HG03175 (cell line): ENCODE measurements around the gene WASHC4.
A peak's percentile ranks its signal among the peaks of the same experiment; 100 is the strongest.

Experiments used
- ATAC-seq: cut with Tn5 transposase; IDR thresholded peaks from one replicate; pipeline ENCODE4 v1.9.1; 2021; ENCODE audit warnings: mild to moderate bottlenecking, moderate library complexity; ENCODE audit not compliant: unreplicated experiment

WASHC4 gene, protein sequence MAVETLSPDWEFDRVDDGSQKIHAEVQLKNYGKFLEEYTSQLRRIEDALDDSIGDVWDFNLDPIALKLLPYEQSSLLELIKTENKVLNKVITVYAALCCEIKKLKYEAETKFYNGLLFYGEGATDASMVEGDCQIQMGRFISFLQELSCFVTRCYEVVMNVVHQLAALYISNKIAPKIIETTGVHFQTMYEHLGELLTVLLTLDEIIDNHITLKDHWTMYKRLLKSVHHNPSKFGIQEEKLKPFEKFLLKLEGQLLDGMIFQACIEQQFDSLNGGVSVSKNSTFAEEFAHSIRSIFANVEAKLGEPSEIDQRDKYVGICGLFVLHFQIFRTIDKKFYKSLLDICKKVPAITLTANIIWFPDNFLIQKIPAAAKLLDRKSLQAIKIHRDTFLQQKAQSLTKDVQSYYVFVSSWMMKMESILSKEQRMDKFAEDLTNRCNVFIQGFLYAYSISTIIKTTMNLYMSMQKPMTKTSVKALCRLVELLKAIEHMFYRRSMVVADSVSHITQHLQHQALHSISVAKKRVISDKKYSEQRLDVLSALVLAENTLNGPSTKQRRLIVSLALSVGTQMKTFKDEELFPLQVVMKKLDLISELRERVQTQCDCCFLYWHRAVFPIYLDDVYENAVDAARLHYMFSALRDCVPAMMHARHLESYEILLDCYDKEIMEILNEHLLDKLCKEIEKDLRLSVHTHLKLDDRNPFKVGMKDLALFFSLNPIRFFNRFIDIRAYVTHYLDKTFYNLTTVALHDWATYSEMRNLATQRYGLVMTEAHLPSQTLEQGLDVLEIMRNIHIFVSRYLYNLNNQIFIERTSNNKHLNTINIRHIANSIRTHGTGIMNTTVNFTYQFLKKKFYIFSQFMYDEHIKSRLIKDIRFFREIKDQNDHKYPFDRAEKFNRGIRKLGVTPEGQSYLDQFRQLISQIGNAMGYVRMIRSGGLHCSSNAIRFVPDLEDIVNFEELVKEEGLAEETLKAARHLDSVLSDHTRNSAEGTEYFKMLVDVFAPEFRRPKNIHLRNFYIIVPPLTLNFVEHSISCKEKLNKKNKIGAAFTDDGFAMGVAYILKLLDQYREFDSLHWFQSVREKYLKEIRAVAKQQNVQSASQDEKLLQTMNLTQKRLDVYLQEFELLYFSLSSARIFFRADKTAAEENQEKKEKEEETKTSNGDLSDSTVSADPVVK

GRCh38 chr12:105107494-105108371, at the start of gene WASHC4:
Gene WASHC4 (plus strand): TSS chr12:105107731. CDS start chr12:105107801, 70 bp downstream.
- peak; percentile 90 for ATAC-seq

DNA sequence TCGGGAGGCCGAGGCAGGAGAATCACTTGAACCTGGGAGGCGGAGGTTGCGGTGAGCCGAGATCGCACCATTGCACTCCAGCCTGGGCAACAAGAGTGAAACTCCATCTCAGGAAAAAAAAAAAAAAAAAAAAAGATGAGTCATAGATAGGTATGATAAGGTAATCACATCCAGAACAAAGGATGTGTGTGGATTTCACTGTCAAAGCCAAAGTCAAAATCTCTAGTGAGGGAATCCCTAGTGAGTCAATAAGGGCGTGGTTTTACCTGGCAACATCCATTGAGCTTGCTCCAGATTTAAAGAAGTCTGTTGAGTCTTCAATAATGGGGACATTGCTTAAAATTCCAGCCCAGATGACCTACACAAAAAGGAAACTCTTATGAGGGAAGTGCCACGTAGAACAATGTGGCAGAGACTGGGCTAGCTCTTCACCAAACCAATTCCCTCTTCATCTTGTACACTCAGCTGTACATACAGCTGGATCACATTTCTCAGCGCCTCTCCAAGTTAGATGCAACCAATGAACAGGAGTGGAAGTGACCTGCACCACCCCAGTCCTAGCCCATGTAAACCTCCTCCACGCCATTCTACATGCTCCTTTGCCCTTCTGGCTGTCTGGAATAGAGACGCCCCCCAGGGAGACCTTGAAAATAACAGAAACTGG, 46.7 kb upstream of the WASHC4 start:
- ATAC-seq = no peak

DNA sequence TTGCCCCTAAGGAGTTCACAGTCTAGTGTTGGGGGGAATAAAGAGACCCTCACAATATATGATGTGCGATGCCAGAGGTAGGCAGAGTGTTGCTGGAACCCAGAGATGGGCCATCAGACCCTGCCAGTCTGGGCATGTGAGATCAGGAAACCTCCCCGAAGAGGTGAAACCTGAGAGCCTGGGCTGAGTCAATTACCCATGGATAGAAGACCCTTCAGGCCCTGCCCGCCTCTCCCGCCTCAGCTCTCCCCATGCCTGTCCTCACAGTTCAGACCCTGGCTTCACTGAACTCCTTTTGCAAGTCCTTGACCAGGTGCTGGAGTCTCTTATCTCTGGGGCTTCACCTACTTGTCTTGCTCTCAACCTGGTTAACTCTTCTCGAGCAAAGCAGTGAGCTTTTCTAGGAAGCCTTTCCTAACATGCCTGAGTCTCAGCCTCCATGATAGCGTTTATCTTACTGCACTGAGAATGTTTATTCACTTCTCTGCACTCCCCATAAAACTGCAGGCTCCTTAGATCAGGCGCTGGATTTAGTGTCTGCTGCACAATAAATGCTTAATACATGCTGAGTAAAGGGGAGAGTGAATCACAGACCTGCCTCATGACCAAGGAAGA, 42.9 kb upstream of the WASHC4 start:
- no peak for ATAC-seq

- no peak for ATAC-seq
Measured at GRCh38 chr12:105067511-105068031, 40.0 kb upstream of the WASHC4 start.

GRCh38 chr12:105069936-105070702, 37.4 kb upstream of the WASHC4 start:
- no peak for ATAC-seq

DNA sequence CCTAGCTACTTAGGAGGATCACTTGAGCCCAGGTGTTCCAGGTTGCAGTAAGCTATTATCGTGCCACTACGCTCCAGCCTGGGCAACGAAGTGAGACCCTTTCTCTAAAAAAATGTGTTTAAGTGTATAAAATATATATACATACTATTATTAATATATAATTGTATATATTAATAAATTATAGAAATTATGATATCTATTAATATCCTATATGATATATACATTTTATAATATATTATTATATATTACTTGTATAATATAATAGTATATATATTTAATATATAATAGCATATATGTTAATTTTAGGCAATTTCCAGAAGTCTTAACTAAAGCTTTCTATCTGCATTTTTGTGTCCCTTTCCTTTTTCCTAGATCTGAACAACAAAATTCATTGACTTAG, 35.5 kb upstream of the WASHC4 start:
- ATAC-seq = no peak

- no peak for ATAC-seq
Measured at GRCh38 chr12:105072888-105073488, 34.5 kb upstream of the WASHC4 start.

DNA sequence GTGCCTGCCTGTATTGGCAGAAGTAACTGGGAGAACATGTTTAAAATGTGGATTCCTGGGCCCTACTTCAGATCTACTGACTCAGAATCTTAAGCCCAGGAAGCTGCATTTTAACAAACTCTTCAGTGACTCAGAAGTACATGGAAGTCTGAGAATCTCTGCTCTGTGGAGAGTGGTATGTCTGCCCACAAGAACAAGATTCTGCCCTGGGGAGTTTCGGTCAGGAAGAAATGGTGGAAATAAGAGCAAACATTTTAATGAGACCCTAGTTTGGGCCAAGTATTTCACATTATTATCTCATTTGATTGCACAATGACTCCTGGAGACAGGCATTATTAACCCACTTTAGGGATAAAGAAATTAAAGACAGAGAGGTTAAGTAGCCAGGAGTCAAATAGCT, 31.4 kb upstream of the WASHC4 start:
- no peak for ATAC-seq

DNA sequence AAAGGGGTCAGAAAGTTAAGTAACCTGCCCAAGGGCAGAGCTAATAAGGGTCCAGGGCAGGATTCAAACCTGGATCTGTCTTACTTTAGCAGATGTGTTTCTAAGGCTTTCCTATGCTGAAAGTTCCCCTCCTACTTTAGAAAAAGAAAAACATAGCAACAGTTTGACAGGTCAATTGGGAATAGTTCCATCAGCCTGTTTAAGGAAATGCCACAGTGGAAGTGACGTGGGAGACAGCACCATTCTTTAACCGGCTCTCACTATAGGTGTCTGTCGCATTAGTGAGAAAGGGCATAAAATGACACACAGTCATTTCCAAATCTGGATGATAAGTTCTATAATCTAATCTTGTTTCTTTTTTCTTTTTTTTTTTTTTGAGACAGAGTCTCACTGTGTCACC, 30.6 kb upstream of the WASHC4 start:
- ATAC-seq = no peak

- no peak for ATAC-seq
Measured at GRCh38 chr12:105077435-105077834, 30.1 kb upstream of the WASHC4 start.

DNA sequence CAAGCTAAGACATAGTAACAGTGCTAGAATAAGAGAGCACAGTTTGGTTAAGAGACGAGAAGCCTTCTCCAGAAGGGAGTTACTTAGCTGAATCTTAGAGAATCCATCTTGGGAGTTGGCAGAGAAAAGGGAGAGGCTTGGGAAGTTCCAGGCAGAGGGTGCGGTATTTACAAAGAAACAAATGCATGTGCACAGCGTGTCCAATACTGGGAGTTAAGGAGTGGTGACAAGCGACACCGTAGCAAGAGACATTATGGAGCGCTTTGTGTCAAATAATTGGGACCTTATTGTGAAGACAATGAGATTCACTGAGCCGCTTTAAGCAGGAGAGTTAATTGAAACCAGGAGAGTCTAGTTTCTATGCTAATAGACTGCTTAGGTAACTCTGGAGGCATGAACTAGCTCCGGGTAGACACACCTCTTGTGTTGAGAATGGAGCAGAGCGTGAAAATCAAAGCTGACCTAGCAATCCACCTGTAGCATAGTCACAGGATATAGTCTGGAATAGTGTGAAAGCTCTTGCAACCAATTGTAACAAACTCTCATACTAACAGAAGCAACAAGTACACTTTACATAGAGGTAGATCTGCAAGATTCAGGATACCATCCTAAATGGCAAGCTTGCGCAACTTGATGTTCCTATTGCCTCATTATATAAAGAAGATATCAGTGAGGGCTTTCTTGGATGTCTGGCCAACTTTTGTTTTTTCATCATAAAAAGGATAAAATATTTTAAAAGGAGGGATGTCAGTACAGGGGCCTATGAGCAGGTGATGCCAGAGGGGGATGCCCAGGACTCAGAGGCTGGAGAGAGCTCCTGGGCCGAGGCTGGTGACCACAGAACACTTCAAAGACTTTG, 28.6 kb upstream of the WASHC4 start:
- ATAC-seq = no peak

- no peak for ATAC-seq
Measured at GRCh38 chr12:105083031-105083430, 24.5 kb upstream of the WASHC4 start.

GRCh38 chr12:105083551-105084105, 23.9 kb upstream of the WASHC4 start:
- ATAC-seq = no peak

DNA sequence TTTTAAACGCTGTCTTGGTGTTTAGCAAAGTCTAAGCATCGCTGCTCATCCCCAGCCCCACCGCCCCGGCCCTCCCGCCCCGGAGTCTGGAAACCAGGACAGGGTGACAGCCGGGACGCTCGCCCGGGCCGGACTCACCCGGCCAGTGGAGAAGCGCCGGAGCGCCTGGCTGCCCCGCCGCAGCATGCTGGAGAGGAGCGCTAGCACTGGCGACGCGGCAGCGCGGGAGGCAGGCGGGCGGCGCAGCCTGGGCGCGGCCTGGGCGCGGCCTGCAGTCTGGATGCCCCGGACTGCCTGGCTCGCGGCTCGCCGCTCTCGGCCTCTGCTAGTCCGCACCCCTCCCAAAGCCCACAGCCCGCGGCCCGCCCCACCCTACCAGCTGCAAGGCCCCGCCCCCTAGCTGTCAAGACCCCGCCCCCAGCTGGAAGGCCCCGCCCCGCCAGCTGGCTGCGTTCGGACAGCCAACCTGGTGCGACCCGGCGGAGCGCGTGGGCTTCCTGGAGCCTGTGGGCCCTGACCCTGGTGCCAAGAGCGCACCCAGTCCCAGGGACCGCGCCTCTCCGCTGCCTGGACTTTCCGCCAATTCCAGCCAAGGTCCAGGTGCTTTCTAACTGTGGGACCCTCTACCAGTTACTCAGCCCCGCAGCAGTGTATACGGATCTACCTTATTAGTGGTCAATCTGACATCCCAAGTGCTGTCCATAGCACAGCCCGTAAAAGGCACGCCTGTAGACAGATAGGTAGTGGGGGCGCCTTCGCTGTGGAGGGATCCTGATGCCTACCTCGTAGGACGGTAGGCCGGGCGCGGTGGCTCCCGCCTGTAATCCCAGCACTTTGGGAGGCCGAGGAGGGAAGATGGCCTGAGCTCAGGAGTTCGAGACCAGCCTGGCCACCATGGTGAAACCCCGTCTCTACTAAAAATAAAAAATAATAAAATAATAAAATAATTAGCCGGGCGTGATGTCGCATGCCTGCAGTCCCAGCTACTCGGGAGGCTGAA, 23.0 kb upstream of the WASHC4 start, which contains the start of gene ALDH1L2:
Gene ALDH1L2 (minus strand): TSS at position 208 of the 1,000 bp plus-strand sequence. CDS start 22 bp downstream, at position 186.
- ATAC-seq = peak; percentile 73

DNA sequence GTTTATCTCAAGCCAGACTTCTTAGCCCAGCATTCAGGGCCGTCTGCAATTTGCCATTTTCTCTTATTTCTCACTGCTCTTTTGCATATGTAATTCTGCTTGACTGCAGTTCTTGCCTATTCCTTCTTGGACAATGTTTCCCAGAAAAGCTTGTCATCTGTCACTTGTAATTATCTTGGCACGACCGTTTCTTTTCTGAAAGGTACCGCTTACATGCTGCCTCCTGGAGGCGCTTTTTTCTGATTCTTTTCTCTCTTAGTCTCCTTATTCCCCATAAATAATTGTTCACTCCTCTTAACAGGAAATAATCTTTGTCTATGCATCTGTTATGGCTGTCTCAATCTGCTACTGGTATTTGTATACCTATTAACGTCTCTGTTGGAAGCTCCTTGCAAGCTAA, 22.0 kb upstream of the WASHC4 start:
- ATAC-seq = no peak
